ENCODE measurements around the gene SLC24A3. TPM values are rescaled to one million over a fixed set of nuclear protein-coding genes. Genes with fewer than 3 reads are reported as not detected.

SLC24A3 gene
- total and polyA plus RNA-seq, 11 donors = 0.26 to 3.9 (median 0.77) TPM

GRCh38 chr20:19338380-19338779 is 125.9 kb downstream of the SLC24A3 start:
- Histone ChIP-seq H3K4me1 (peaks cover 0 to 8% (median 0%) of the 10 kb centered on the region in 12 donors), H3K27ac (no peak overlapping the region), H3K4me3 (no peak overlapping the region), H3K9me3 (no peaks in the 10 kb centered on the region), H3K36me3 (no peaks in the 10 kb centered on the region), H3K27me3 (peaks cover 0 to 3% (median 0%) of the 10 kb centered on the region in 9 donors)
- DNase-seq (no peak), ATAC-seq (no peak)
- WGBS, 4 donors = 56 to 67% (median 63%) methylated on average over 3 of the region's 3 CpGs
- TF ChIP-seq POLR2A (IDR thresholded peaks at IDR 0.05) (no peak), CTCF (IDR thresholded peaks at IDR 0.05) (no peak)
- intact Hi-C loops (cut with DNase I) = no loop called here

GRCh38 chr20:19338960-19339359 is 126.5 kb downstream of the SLC24A3 start:
- whole genome bisulfite sequencing, 4 donors = 51 to 64% (median 59%) methylated on average over 6 of the region's 6 CpGs
- no peak for ATAC-seq
- no peak for TF ChIP-seq CTCF (IDR thresholded peaks at IDR 0.05)
- TF ChIP-seq POLR2A (IDR thresholded peaks at IDR 0.05) = no peak
- DNase-seq = no peak
- H3K27me3 ChIP-seq = peaks cover 0 to 3% (median 0%) of the 10 kb centered on the region in 9 donors
- no peak overlapping the region for H3K4me3 ChIP-seq
- peaks cover 0 to 8% (median 0%) of the 10 kb centered on the region in 12 donors for H3K4me1 ChIP-seq
- H3K36me3 ChIP-seq = no peaks in the 10 kb centered on the region
- H3K27ac ChIP-seq = no peak overlapping the region
- no peaks in the 10 kb centered on the region for H3K9me3 ChIP-seq
- intact Hi-C loops (cut with DNase I) = no loop called here

DNA sequence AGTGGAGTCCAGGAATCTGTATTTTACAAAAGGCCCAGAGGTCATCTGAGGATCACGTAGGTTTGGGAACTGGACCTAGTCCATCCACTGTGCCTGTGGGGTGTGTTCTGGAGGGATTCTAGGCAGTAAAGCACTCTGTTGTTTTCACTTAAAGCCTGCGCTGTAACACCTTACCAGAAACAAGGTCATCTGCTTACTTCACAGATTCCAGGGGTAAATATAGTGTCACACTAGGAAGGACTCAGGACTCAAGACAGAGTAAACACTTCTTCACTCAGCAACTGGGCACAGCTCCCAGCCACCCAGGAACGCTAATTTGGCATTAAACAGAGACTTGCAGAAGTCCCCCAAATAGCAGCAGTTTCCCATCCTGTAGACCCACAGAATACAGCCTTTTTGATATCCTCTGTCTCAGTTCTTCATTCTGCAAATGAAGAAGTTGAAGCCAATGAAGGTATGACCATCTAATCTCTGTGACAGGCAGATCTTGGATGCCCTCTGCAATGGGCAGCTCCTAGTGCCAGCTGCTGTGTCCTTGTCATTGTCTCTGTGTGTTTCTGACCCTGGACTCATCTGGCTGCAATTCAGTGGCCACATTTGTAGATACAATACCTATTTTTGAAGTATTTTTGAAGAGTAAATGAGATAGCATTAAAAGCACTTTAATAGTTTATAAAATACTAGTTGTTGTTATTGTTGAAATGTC is 129.1 kb downstream of the SLC24A3 start:
- no peak for TF ChIP-seq POLR2A (IDR thresholded peaks at IDR 0.05)
- no peak for TF ChIP-seq CTCF (IDR thresholded peaks at IDR 0.05)
- Histone ChIP-seq H3K4me3 (no peak overlapping the region), H3K36me3 (no peaks in the 10 kb centered on the region), H3K27me3 (no peaks in the 10 kb centered on the region), H3K27ac (peak overlapping the region in 1 of 12 donors; percentile 45), H3K4me1 (peaks cover 0 to 8% (median 0%) of the 10 kb centered on the region in 12 donors), H3K9me3 (no peaks in the 10 kb centered on the region)
- intact Hi-C loops (cut with DNase I) = no loop called here
- 38 to 56% (median 49%) methylated on average over 3 of the region's 3 CpGs for WGBS, 4 donors
- peak in 1 of 5 donors; percentile 25 for DNase-seq
- peak; percentile 51 to 87 (median 70) for ATAC-seq

- intact Hi-C loops (cut with DNase I) = no loop called here
- Histone ChIP-seq H3K27me3 (no peaks in the 10 kb centered on the region), H3K27ac (no peak overlapping the region), H3K4me1 (peaks cover 0 to 12% (median 0%) of the 10 kb centered on the region in 12 donors), H3K4me3 (no peak overlapping the region), H3K9me3 (no peaks in the 10 kb centered on the region), H3K36me3 (no peaks in the 10 kb centered on the region)
- TF ChIP-seq POLR2A (IDR thresholded peaks at IDR 0.05) (no peak), CTCF (IDR thresholded peaks at IDR 0.05) (no peak)
- ATAC-seq = no peak
- 67 to 88% (median 76%) methylated on average over 2 of the region's 2 CpGs for WGBS, 4 donors
- DNase-seq = no peak
These were observed 131.9 kb downstream of the SLC24A3 start for GRCh38 chr20:19344341-19344740.

All from heart left ventricle (tissue), 16 donors.